Neural cell (in vitro differentiated cells): Measurements from ENCODE around the gene KRT3.

Experiments
- MXI1 ChIP-seq: fragments of 450-650 bp; conservative IDR thresholded peaks from 2 replicates; pipeline ENCODE4 v1.6.1; 2014; ENCODE audit warnings: antibody characterized with exemption, mild to moderate bottlenecking; ENCODE audit not compliant: poor library complexity, severe bottlenecking
- RAD21 ChIP-seq: fragments of 450-650 bp; conservative IDR thresholded peaks from 2 replicates; pipeline ENCODE4 v1.6.1; 2014; ENCODE audit warnings: antibody characterized with exemption, mild to moderate bottlenecking, moderate library complexity
- SMC3 ChIP-seq: fragments of 450-650 bp; conservative IDR thresholded peaks from 2 replicates; pipeline ENCODE4 v1.6.1; 2014; ENCODE audit warnings: antibody characterized with exemption, mild to moderate bottlenecking, moderate library complexity; ENCODE audit not compliant: poor library complexity
- TF ChIP-seq, protein P1 (sequence below): fragments of 450-650 bp; IDR thresholded peaks from 2 replicates; pipeline ENCODE4 v1.5.1; 2014; ENCODE audit warnings: antibody characterized with exemption, mild to moderate bottlenecking, moderate library complexity; ENCODE audit not compliant: poor library complexity, severe bottlenecking

DNA sequence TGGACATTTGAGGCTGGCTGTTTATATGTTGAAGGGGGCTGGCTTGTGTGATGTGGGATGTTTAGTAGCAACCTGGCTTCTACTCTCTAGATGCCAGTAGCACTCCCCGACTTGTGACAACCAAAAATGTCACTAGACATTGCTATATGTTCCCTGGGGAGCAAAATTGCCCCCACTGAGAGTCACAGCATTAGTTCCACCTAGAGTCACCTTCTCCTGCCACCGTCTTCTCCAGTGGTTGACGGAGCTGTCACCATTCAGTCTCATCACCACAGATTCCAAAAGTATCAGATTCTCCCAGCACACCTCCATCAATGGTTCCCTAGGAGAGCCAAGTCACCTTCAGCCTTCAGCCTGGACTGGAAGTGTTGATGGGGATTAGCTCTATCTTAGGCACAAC, 11.0 kb downstream of the KRT3 start:
- TF ChIP-seq, protein P1, sequence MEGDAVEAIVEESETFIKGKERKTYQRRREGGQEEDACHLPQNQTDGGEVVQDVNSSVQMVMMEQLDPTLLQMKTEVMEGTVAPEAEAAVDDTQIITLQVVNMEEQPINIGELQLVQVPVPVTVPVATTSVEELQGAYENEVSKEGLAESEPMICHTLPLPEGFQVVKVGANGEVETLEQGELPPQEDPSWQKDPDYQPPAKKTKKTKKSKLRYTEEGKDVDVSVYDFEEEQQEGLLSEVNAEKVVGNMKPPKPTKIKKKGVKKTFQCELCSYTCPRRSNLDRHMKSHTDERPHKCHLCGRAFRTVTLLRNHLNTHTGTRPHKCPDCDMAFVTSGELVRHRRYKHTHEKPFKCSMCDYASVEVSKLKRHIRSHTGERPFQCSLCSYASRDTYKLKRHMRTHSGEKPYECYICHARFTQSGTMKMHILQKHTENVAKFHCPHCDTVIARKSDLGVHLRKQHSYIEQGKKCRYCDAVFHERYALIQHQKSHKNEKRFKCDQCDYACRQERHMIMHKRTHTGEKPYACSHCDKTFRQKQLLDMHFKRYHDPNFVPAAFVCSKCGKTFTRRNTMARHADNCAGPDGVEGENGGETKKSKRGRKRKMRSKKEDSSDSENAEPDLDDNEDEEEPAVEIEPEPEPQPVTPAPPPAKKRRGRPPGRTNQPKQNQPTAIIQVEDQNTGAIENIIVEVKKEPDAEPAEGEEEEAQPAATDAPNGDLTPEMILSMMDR: no peak
- TF ChIP-seq MXI1: no peak
- no peak for TF ChIP-seq SMC3
- no peak for TF ChIP-seq RAD21
